RWPE2 (cell line): ENCODE measurements around the gene SLC1A7.

ENCODE experiments used
- ATAC-seq: fragments of 200-7000 bp; cut with Tn5 transposase; 3 replicates; pipeline ENCODE4 v1.9.1; 2021; ENCODE audit warnings: low read depth
- DNase-seq: peaks from one replicate; pipeline ENCODE4 v3.0.0-alpha.2; 2020; ENCODE audit warnings: low spot score
- H3K27ac ChIP-seq: fragments of 450-650 bp; 2 replicates; pipeline ENCODE4 v1.5.1; 2017; ENCODE audit warnings: mild to moderate bottlenecking; ENCODE audit not compliant: poor library complexity, severe bottlenecking
- H3K27me3 ChIP-seq: fragments of 250-450 bp; sonication (Bioruptor Pico); 2 replicates; pipeline ENCODE4 v1.5.1; 2021; ENCODE audit warnings: mild to moderate bottlenecking, moderate library complexity; ENCODE audit not compliant: insufficient read depth, poor library complexity, severe bottlenecking
- H3K36me3 ChIP-seq: fragments of 250-450 bp; sonication (Bioruptor Pico); 2 replicates; pipeline ENCODE4 v1.5.1; 2020; ENCODE audit warnings: low read depth, mild to moderate bottlenecking, moderate library complexity
- H3K4me1 ChIP-seq: fragments of 250-450 bp; sonication (Bioruptor Pico); 2 replicates; pipeline ENCODE4 v1.5.1; 2021; ENCODE audit warnings: mild to moderate bottlenecking, moderate library complexity; ENCODE audit not compliant: insufficient read depth, poor library complexity, severe bottlenecking
- H3K4me3 ChIP-seq: fragments of 250-450 bp; sonication (Bioruptor Pico); 2 replicates; pipeline ENCODE4 v1.5.1; 2021; ENCODE audit warnings: mild to moderate bottlenecking, moderate library complexity; ENCODE audit not compliant: severe bottlenecking
- H3K9me3 ChIP-seq: fragments of 250-450 bp; sonication (Bioruptor Pico); 2 replicates; pipeline ENCODE4 v1.5.1; 2021; ENCODE audit warnings: mild to moderate bottlenecking, moderate library complexity; ENCODE audit not compliant: severe bottlenecking
- TF ChIP-seq, protein P1 (sequence below): fragments of 450-650 bp; IDR thresholded peaks from one replicate; pipeline ENCODE4 v1.5.1; 2017; ENCODE audit warnings: mild to moderate bottlenecking, moderate library complexity; ENCODE audit not compliant: poor library complexity, severe bottlenecking

The SLC1A7 gene

GRCh38 chr1:53083636-53084588 is 58.5 kb downstream of the SLC1A7 start:
- Histone ChIP-seq H3K4me1 (no peaks in the 10 kb centered on the region), H3K36me3 (no peaks in the 10 kb centered on the region), H3K27me3 (no peaks in the 10 kb centered on the region), H3K9me3 (no peaks in the 10 kb centered on the region), H3K27ac (no peak overlapping the region), H3K4me3 (no peak overlapping the region)
- no peak for DNase-seq
- ATAC-seq: no peak
- TF ChIP-seq, protein P1, sequence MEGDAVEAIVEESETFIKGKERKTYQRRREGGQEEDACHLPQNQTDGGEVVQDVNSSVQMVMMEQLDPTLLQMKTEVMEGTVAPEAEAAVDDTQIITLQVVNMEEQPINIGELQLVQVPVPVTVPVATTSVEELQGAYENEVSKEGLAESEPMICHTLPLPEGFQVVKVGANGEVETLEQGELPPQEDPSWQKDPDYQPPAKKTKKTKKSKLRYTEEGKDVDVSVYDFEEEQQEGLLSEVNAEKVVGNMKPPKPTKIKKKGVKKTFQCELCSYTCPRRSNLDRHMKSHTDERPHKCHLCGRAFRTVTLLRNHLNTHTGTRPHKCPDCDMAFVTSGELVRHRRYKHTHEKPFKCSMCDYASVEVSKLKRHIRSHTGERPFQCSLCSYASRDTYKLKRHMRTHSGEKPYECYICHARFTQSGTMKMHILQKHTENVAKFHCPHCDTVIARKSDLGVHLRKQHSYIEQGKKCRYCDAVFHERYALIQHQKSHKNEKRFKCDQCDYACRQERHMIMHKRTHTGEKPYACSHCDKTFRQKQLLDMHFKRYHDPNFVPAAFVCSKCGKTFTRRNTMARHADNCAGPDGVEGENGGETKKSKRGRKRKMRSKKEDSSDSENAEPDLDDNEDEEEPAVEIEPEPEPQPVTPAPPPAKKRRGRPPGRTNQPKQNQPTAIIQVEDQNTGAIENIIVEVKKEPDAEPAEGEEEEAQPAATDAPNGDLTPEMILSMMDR: no peak

GRCh38 chr1:53082826-53083455 is 59.5 kb downstream of the SLC1A7 start:
- Histone ChIP-seq H3K36me3 (no peaks in the 10 kb centered on the region), H3K4me1 (no peaks in the 10 kb centered on the region), H3K4me3 (no peak overlapping the region), H3K27me3 (no peaks in the 10 kb centered on the region), H3K9me3 (no peaks in the 10 kb centered on the region), H3K27ac (no peak overlapping the region)
- ATAC-seq (no peak), DNase-seq (no peak)
- TF ChIP-seq, protein P1: no peak

DNA sequence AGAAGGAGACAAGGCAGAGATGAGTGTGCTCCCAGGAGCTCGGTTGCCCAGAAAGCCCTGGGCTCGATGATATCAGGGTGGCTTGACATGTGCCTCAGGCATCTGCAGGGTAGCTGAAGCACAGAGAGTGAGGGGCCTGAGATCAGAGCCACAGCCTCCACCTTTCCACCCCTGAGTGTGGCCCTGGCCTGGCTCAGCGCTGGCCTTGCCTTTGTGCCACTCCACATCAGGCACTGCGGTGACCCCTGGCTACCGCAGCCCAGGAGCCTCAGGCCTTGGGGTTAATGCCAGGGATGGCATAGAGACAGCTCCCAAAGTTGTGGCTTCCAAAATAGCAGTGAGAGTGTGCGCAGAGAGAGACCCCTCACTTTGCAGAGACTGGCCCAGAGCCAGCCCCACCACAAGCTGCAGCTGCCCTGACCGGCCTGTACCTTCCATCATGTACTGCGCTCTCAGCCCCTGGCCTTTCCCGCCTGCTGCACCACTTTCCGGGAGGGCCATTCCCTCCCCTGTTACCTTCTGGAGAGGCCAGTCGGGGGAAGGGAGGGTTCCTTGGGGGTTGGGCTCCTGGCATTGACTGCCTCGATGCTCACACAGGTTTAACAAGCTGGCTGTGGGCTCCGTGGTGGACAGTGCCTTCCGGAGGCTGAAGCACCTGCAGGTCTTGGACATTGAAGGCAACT is 60.9 kb downstream of the SLC1A7 start:
- DNase-seq (peak; percentile 38), ATAC-seq (no peak)
- H3K36me3 ChIP-seq: no peaks in the 10 kb centered on the region
- H3K4me1 ChIP-seq: no peaks in the 10 kb centered on the region
- H3K4me3 ChIP-seq: no peak overlapping the region
- TF ChIP-seq, protein P1: no peak
- H3K27ac ChIP-seq: no peak overlapping the region
- H3K27me3 ChIP-seq: no peaks in the 10 kb centered on the region
- H3K9me3 ChIP-seq: no peaks in the 10 kb centered on the region

- DNase-seq: peak; percentile 47
- Histone ChIP-seq H3K4me1 (no peaks in the 10 kb centered on the region), H3K27ac (no peak overlapping the region), H3K4me3 (no peak overlapping the region), H3K9me3 (no peaks in the 10 kb centered on the region), H3K36me3 (no peaks in the 10 kb centered on the region), H3K27me3 (no peaks in the 10 kb centered on the region)
- no peak for ATAC-seq
- TF ChIP-seq, protein P1: no peak
Observed at GRCh38 chr1:53080769-53081168, 61.7 kb downstream of the SLC1A7 start.
